Gastroesophageal sphincter (tissue), 3 donors: ENCODE measurements around the gene ST6GAL2.

ENCODE experiments used
- EP300 ChIP-seq: sonication (generic); formaldehyde crosslinking; IDR thresholded peaks from one replicate; pipeline ENCODE4 v1.6.1; 2017; ENCODE audit warnings: antibody characterized with exemption, mild to moderate bottlenecking
- POLR2A ChIP-seq, 2 donors: fragments of 450-650 bp; IDR thresholded peaks; one replicate each; pipeline ENCODE4 v1.6.1; 2017; ENCODE audit warnings: antibody characterized with exemption in 2 of 2, mild to moderate bottlenecking in 2 of 2, moderate library complexity in 1 of 2
- POLR2AphosphoS5 ChIP-seq: sonication (generic); formaldehyde crosslinking; IDR thresholded peaks from one replicate; pipeline ENCODE4 v1.6.1; 2017; ENCODE audit warnings: antibody characterized with exemption
- TF ChIP-seq, protein P1 (sequence below), 4 experiments: fragments of 200-600 bp in 2 of 4; fragments of 450-650 bp in 2 of 4; sonication (generic) in 1 of 4; IDR thresholded peaks; one replicate each; pipeline ENCODE4 v1.5.1; 2017 to 2019; ENCODE audit warnings: antibody characterized with exemption in 4 of 4, mild to moderate bottlenecking in 2 of 4, moderate library complexity in 2 of 4

- TF ChIP-seq POLR2A (IDR thresholded peaks at IDR 0.05) (no peak), POLR2AphosphoS5 (no peak), EP300 (no peak)
- TF ChIP-seq, protein P1, sequence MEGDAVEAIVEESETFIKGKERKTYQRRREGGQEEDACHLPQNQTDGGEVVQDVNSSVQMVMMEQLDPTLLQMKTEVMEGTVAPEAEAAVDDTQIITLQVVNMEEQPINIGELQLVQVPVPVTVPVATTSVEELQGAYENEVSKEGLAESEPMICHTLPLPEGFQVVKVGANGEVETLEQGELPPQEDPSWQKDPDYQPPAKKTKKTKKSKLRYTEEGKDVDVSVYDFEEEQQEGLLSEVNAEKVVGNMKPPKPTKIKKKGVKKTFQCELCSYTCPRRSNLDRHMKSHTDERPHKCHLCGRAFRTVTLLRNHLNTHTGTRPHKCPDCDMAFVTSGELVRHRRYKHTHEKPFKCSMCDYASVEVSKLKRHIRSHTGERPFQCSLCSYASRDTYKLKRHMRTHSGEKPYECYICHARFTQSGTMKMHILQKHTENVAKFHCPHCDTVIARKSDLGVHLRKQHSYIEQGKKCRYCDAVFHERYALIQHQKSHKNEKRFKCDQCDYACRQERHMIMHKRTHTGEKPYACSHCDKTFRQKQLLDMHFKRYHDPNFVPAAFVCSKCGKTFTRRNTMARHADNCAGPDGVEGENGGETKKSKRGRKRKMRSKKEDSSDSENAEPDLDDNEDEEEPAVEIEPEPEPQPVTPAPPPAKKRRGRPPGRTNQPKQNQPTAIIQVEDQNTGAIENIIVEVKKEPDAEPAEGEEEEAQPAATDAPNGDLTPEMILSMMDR (IDR thresholded peaks at IDR 0.05) = no peak
Measured at GRCh38 chr2:106864051-106864450, 21.9 kb downstream of the ST6GAL2 start.
